IMR-90 (cell line): Measurements from ENCODE around the gene ZNF20. TPM values are rescaled to one million over a fixed set of nuclear protein-coding genes. Genes with fewer than 3 reads are reported as not detected.

Source experiments
- ATAC-seq: fragments of 200-7000 bp; cut with Tn5 transposase; 2 replicates; pipeline ENCODE4 v1.9.1; 2020; ENCODE audit warnings: low read depth, mild to moderate bottlenecking, moderate library complexity
- BruUV-seq: library from RNA; stranded (reverse); fragments of 400-500 nt; replicated peaks from 2 replicates; lab custom pipeline; 2021; lab: Mats Ljungman, UMichigan
- CTCF ChIA-PET: fragments of 300-600 bp; formaldehyde crosslinking; extraction: SDS; loops from one replicate; lab custom pipeline; 2021; ENCODE audit warnings: antibody characterized with exemption; lab: Yijun Ruan, JAX
- POLR2A ChIA-PET: fragments of 300-600 bp; sonication (Branson Sonifier 250); formaldehyde crosslinking; loops from one replicate; lab custom pipeline; 2022; ENCODE audit warnings: antibody characterized with exemption; ENCODE audit not compliant: unreplicated experiment; lab: Charles Lee
- DNase-seq: peaks from one replicate; pipeline ENCODE4 v3.0.0; 2013
- H2AFZ ChIP-seq: replicated peaks from 2 replicates; pipeline ENCODE3; 2013; ENCODE audit warnings: low read length, mild to moderate bottlenecking; ENCODE audit not compliant: poor library complexity
- H2AK5ac ChIP-seq: 2 replicates; pipeline ENCODE4 v1.6.1; 2013; ENCODE audit warnings: low read depth, low read length, inconsistent platforms
- H2AK9ac ChIP-seq: replicated peaks from 2 replicates; pipeline ENCODE3; 2013; ENCODE audit warnings: mild to moderate bottlenecking, low read depth, low read length, moderate library complexity; ENCODE audit not compliant: poor library complexity
- H2BK120ac ChIP-seq: 2 replicates; pipeline ENCODE4 v1.6.1; 2013; ENCODE audit warnings: low read depth, low read length, inconsistent platforms
- H2BK15ac ChIP-seq: 3 replicates; pipeline ENCODE4 v1.6.1; 2013; ENCODE audit warnings: low read depth, low read length, inconsistent platforms
- H2BK20ac ChIP-seq: 2 replicates; pipeline ENCODE4 v1.6.1; 2013; ENCODE audit warnings: low read depth, mild to moderate bottlenecking, inconsistent platforms, low read length, moderate library complexity
- H2BK5ac ChIP-seq: 2 replicates; pipeline ENCODE4 v1.6.1; 2013; ENCODE audit warnings: mild to moderate bottlenecking, low read depth, low read length, inconsistent platforms; ENCODE audit not compliant: poor library complexity, severe bottlenecking
- H3K14ac ChIP-seq: replicated peaks from 2 replicates; pipeline ENCODE4 v1.6.1; 2013; ENCODE audit warnings: low read depth, low read length, inconsistent platforms
- H3K18ac ChIP-seq: 2 replicates; pipeline ENCODE4 v1.6.1; 2013; ENCODE audit warnings: low read depth, low read length, control low read depth
- H3K23ac ChIP-seq: 2 replicates; pipeline ENCODE4 v1.6.1; 2013; ENCODE audit warnings: low read depth, low read length, inconsistent platforms
- H3K27ac ChIP-seq: 2 replicates; pipeline ENCODE4 v1.5.1; 2013; ENCODE audit warnings: mild to moderate bottlenecking, control low read depth, low read length; ENCODE audit not compliant: insufficient read depth
- H3K27me3 ChIP-seq: 2 replicates; pipeline ENCODE4 v1.6.1; 2013; ENCODE audit warnings: low read length; ENCODE audit not compliant: control insufficient read depth, insufficient read depth
- H3K36me3 ChIP-seq: 2 replicates; pipeline ENCODE4 v1.6.1; 2013; ENCODE audit warnings: low read length, mixed read lengths; ENCODE audit not compliant: control insufficient read depth, insufficient read depth
- H3K4ac ChIP-seq: 2 replicates; pipeline ENCODE4 v1.6.1; 2013; ENCODE audit warnings: low read depth, low read length, inconsistent platforms
- H3K4me1 ChIP-seq: 2 replicates; pipeline ENCODE4 v1.6.1; 2013; ENCODE audit warnings: low read length, mixed read lengths; ENCODE audit not compliant: control insufficient read depth, insufficient read depth
- H3K4me2 ChIP-seq: 2 replicates; pipeline ENCODE4 v1.6.1; 2013; ENCODE audit warnings: low read depth, mild to moderate bottlenecking, control low read depth, low read length, moderate library complexity
- H3K4me3 ChIP-seq: 2 replicates; pipeline ENCODE4 v1.5.1; 2013; ENCODE audit warnings: low read depth, mild to moderate bottlenecking, control low read depth, low read length, moderate library complexity; ENCODE audit not compliant: insufficient read depth
- H3K56ac ChIP-seq: 2 replicates; pipeline ENCODE4 v1.6.1; 2013; ENCODE audit warnings: low read length, inconsistent platforms; ENCODE audit not compliant: insufficient read depth; ENCODE audit errors: extremely low read depth
- H3K79me1 ChIP-seq, 2 experiments: 2 replicates each; pipeline ENCODE4 v1.6.1; 2013; ENCODE audit warnings: low read length in 2 of 2, inconsistent platforms in 1 of 2, low read depth in 1 of 2
- H3K9ac ChIP-seq: 2 replicates; pipeline ENCODE4 v1.6.1; 2013; ENCODE audit warnings: low read depth, low read length, control low read depth
- H3K9me1 ChIP-seq: 2 replicates; pipeline ENCODE4 v1.6.1; 2013; ENCODE audit warnings: low read length, inconsistent platforms; ENCODE audit not compliant: insufficient read depth
- H3K9me3 ChIP-seq: 2 replicates; pipeline ENCODE4 v1.6.1; 2013; ENCODE audit warnings: low read length; ENCODE audit not compliant: control insufficient read depth, insufficient read depth
- H4K20me1 ChIP-seq: 2 replicates; pipeline ENCODE4 v1.6.1; 2013; ENCODE audit warnings: low read length, inconsistent platforms; ENCODE audit not compliant: insufficient read depth
- H4K5ac ChIP-seq: 2 replicates; pipeline ENCODE4 v1.6.1; 2013; ENCODE audit warnings: mild to moderate bottlenecking, low read depth, low read length, control low read depth
- H4K8ac ChIP-seq, 2 experiments: 2 replicates each; pipeline ENCODE4 v1.6.1; 2013; ENCODE audit warnings: low read depth in 2 of 2, low read length in 2 of 2, control low read depth in 1 of 2, inconsistent platforms in 1 of 2
- H4K91ac ChIP-seq: 2 replicates; pipeline ENCODE4 v1.6.1; 2013; ENCODE audit warnings: low read depth, low read length, inconsistent platforms; ENCODE audit not compliant: insufficient read depth
- CEBPB ChIP-seq: IDR thresholded peaks from 2 replicates; pipeline ENCODE4 v1.6.1; 2012; ENCODE audit warnings: low read depth, low read length, improper control_type of control experiment
- CHD1 ChIP-seq: IDR thresholded peaks from 2 replicates; pipeline ENCODE4 v1.6.1; 2012; ENCODE audit warnings: low read depth, low read length, improper control_type of control experiment
- MXI1 ChIP-seq: IDR thresholded peaks from 2 replicates; pipeline ENCODE4 v1.6.1; 2012; ENCODE audit warnings: low read depth, mild to moderate bottlenecking, low read length, moderate library complexity, borderline replicate concordance
- NFE2L2 ChIP-seq: fragments of 150-350 bp; IDR thresholded peaks from 2 replicates; pipeline ENCODE4 v1.6.1; 2016; ENCODE audit warnings: low read depth, mild to moderate bottlenecking, low read length
- POLR2A ChIP-seq: IDR thresholded peaks from 2 replicates; pipeline ENCODE4 v1.6.1; 2012; ENCODE audit warnings: mild to moderate bottlenecking, low read depth, low read length
- RCOR1 ChIP-seq: IDR thresholded peaks from 2 replicates; pipeline ENCODE4 v1.6.1; 2012; ENCODE audit warnings: mild to moderate bottlenecking, low read length, improper control_type of control experiment; ENCODE audit not compliant: insufficient replicate concordance
- RFX5 ChIP-seq: IDR thresholded peaks from 2 replicates; pipeline ENCODE4 v1.8.0; 2012; ENCODE audit warnings: low read depth, mild to moderate bottlenecking, low read length, moderate library complexity
- USF2 ChIP-seq: fragments of 150-350 bp; IDR thresholded peaks from 2 replicates; pipeline ENCODE4 v1.6.1; 2017; ENCODE audit warnings: mild to moderate bottlenecking, antibody characterized with exemption, low read length, low read depth
- WGBS, 2 experiments: methylation state at CpG; one replicate each; pipeline versions ENCODE4 v1.1.5 to v1.1.7; 2013; ENCODE audit warnings: missing lambda C conversion rate in 2 of 2; ENCODE audit not compliant: insufficient read length in 1 of 2; ENCODE audit errors: extremely low coverage in 2 of 2; 5-methylcytosine and 5-hydroxymethylcytosine counted together
- dilution Hi-C: fragments of 300-500 bp; cut with HindIII; formaldehyde crosslinking; loops from one replicate; pipeline ENCODE4 v1.14.3; 2018; ENCODE audit warnings: low sequenced_read_pairs; ENCODE audit not compliant: unreplicated experiment
- in situ Hi-C: fragments of 300-500 bp; cut with MboI; formaldehyde crosslinking; loops from 3 replicates; pipeline ENCODE4 v1.14.3; 2019; ENCODE audit warnings: low sequenced_read_pairs, inconsistent platforms, mixed read lengths
- intact Hi-C: fragments of 100-400 bp; cut with micrococcal nuclease; formaldehyde crosslinking; loops from 2 replicates; pipeline ENCODE4 v1.10.0; 2022
- polyA plus RNA-seq, 3 experiments: library from polyadenylated mRNA; depleted of rRNA; stranded (reverse); fragments of >200 nt; gene quantifications; 2 replicates each; pipeline ENCODE4 v1.2.3, GENCODE V29; 2012; ENCODE audit warnings: low replicate concordance in 1 of 3
- total RNA-seq: library from RNA; depleted of rRNA; stranded (reverse); fragments of >200 nt; gene quantifications from 2 replicates; pipeline ENCODE4 v1.2.3, GENCODE V29; 2012

Gene ZNF20
- total and polyA plus RNA-seq, 2 of the 4 experiments (the other 2 are of a cell fraction) = 2.1 to 7.9 TPM

GRCh38 chr19:12156223-12157058 lies 16.3 kb upstream of the ZNF20 start, which contains the start of gene ZNF625:
TSS of gene ZNF625 (minus strand) at chr19:12156734. CDS start at chr19:12156558, 176 bp downstream.
- no TSS peak for BruUV-seq
- Histone ChIP-seq H3K9me1 (no peaks in the 10 kb centered on the region), H2BK120ac (no peak within 1 kb of the TSS; the same call in 1 of the 2 replicates), H2AK9ac (peak within 1 kb of the TSS; percentile 92), H3K4ac (peak within 1 kb of the TSS; percentile 84), H2AK5ac (0 out of 2 replicates have a peak within 1 kb of the TSS, but pooled peaks have one; percentile 29), H3K14ac (peak within 1 kb of the TSS; percentile 95), H3K79me1 (peaks cover 9 to 31% of the 10 kb centered on the region in 2 experiments), H4K5ac (peak within 1 kb of the TSS; percentile 93), H3K4me3 (peak within 1 kb of the TSS; percentile 62), H3K9ac (peak within 1 kb of the TSS; percentile 80), H3K4me1 (peaks cover 3% of the 10 kb centered on the region), H3K27me3 (no peaks in the 10 kb centered on the region), H3K18ac (no peak within 1 kb of the TSS), H4K8ac (peak within 1 kb of the TSS; percentile 80 to 96), H3K23ac (peak within 1 kb of the TSS; percentile 77; the same call in 1 of the 2 replicates), H3K36me3 (peaks cover 5% of the 10 kb centered on the region), H2AFZ (peak within 1 kb of the TSS; percentile 93), H3K27ac (peak within 1 kb of the TSS; percentile 77), H2BK15ac (peak within 1 kb of the TSS; percentile 31; the same call in 1 of the 3 replicates), H3K9me3 (no peaks in the 10 kb centered on the region), H3K4me2 (peak within 1 kb of the TSS; percentile 100), H4K20me1 (peaks cover 4% of the 10 kb centered on the region; the same call in 1 of the 2 replicates), H2BK5ac (peak within 1 kb of the TSS; percentile 57), H2BK20ac (no peak within 1 kb of the TSS), H3K56ac (peak within 1 kb of the TSS; percentile 61), H4K91ac (peak within 1 kb of the TSS; percentile 53; the same call in 1 of the 2 replicates)
- 1% methylated on average over 13 of the region's 58 CpGs; no CpG with 5 or more reads in 1 of the 2 experiments for WGBS, 2 experiments
- DNase-seq (peak; percentile 87), ATAC-seq (peak; percentile 99)
- CTCF ChIA-PET = interaction anchor here (1.1 kb wide), 1 partner anchor 16 kb away, joined by 3 read pairs; the partner anchor contains the start of gene ZNF20
- in situ Hi-C loops = no loop called here
- intact Hi-C loops = loop anchor here (5.0 kb wide), 1 partner anchor 211 kb away; the partner anchor contains the start of gene ZNF442
- POLR2A ChIA-PET = no interaction called here
- dilution Hi-C loops = no loop called here
- no peak for TF ChIP-seq CEBPB
- 0 out of 2 replicates have a peak, but pooled peaks have one; percentile 5 for TF ChIP-seq MXI1
- no peak for TF ChIP-seq RCOR1
- no peak for TF ChIP-seq NFE2L2
- TF ChIP-seq POLR2A = peak; percentile 52; the same call in 1 of the 2 replicates
- TF ChIP-seq USF2 = no peak
- no peak for TF ChIP-seq CHD1
- TF ChIP-seq RFX5 = no peak
